H1 (cell line): ENCODE data around the gene AHRR. TPM values are rescaled to one million over a fixed set of nuclear protein-coding genes. Genes with fewer than 3 reads are reported as not detected.

ENCODE experiments used
- CHD7 ChIP-seq: fragments of 300-600 bp; sonication (generic); IDR thresholded peaks from 2 replicates; pipeline ENCODE4 v1.7.1; 2012; ENCODE audit warnings: low read length, moderate library complexity, mild to moderate bottlenecking, inconsistent platforms; ENCODE audit not compliant: insufficient replicate concordance
- polyA plus RNA-seq, 7 experiments: library from polyadenylated mRNA; depleted of rRNA in 3 of 7; stranded (reverse) in 5 of 7; unstranded in 2 of 7; fragments of >200 nt in 5 of 7; fragments of 200-250 nt in 2 of 7; gene quantifications; 1 replicate in 5 of 7; 2 replicates in 1 of 7; 4 replicates in 1 of 7; pipeline versions ENCODE4 v1.2.1 to v1.2.3, GENCODE V29; 2011 to 2013; ENCODE audit warnings: missing spikeins in 2 of 7, mixed read lengths in 2 of 7
- total RNA-seq: library from RNA; stranded (reverse); fragmentation: NEBNext Ultra II Directional; extraction: Animal tissue kit (Norgen Biotek cat#: 25700); gene quantifications from 2 replicates; pipeline ENCODE4 v1.2.1, GENCODE V29; 2021

Gene AHRR
- total and polyA plus RNA-seq, 2 of the 8 experiments (the other 6 are each of a cell fraction or from before 2014, with no cell fraction given): 0.41 to 0.80 TPM

GRCh38 chr5:453725-454481 is 132.4 kb downstream of the AHRR start (continued):
- TF ChIP-seq CHD7: no peak
- TF ChIP-seq, all 59 proteins: peak for 0
